ENCODE measurements around the gene FANCD2.

DNA sequence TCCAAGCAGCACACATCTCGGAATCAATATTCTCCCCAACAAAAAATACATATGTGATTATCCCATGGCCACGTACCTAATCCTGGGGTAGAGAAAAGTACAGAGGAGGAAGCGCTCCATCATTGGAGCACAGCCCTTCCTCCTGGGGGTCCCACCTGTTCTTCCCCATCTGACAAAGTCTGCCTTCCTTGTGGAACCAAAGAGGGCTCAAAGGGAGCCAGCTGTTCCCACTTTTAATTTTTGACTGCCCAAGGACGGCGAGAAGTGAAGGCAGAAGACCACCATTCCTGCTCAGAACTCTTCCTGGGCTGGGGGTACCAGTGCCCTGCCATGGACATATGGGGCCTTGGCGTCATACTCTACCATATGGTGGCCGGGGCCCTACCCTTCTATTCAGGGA lies 14.1 kb upstream of the FANCD2 start:
- no peak for TF ChIP-seq CTCF (IDR thresholded peaks at IDR 0.05)
- TF ChIP-seq ZFX (IDR thresholded peaks at IDR 0.05; ENCODE audit: borderline replicate concordance) = no peak
